Astrocyte (in vitro differentiated cells and primary cell): ENCODE measurements around the gene PDLIM1.

Source experiments
- EZH2 ChIP-seq: IDR thresholded peaks from 2 replicates; pipeline ENCODE4 v1.6.1; 2012; ENCODE audit warnings: mild to moderate bottlenecking, low read length, inconsistent platforms; ENCODE audit not compliant: insufficient read depth
- TF ChIP-seq, protein P1 (sequence below): IDR thresholded peaks from 2 replicates; pipeline ENCODE4 v1.5.1; 2011; ENCODE audit warnings: low read depth, mild to moderate bottlenecking, inconsistent platforms, low read length, moderate library complexity; ENCODE audit not compliant: insufficient read depth

DNA sequence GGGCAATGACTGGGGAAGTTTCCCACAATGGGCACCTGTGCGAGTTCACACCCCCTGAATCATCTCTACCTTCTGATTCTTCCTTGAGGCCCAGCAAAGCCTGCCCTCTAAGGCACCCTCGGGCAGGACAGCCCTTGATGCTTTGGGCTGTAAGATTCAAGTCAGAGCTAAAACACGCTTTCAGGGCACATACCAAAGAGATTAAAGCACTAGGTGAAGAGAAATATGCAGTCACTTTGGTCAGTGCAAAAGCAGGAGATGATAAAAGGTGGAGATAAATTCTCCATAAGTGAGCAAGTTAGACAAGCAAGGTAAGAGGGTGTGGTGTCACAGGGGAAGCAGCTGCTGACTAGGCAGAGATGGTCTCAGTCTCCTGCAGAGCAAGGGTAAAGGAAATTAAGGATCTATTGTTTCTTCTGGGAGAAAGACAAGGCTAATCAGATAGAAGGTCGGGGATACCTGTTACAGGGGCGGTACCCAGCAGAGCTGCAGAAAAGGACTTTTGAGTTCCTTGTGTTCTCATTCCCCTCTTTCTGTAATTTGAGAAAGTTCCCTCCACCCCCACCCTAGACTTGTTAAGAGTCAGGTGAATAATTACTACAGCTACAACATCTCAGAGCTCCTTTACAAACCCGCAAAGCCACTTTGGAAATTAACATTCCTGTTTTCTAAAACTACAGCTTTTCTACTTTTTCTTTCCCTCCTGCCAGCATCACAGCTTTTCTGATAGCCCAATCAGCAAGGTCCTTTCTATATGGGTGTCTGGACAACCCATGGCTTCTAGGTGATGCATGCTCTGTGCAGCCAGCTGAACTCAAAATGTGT is 26.4 kb downstream of the PDLIM1 start:
- TF ChIP-seq, protein P1, sequence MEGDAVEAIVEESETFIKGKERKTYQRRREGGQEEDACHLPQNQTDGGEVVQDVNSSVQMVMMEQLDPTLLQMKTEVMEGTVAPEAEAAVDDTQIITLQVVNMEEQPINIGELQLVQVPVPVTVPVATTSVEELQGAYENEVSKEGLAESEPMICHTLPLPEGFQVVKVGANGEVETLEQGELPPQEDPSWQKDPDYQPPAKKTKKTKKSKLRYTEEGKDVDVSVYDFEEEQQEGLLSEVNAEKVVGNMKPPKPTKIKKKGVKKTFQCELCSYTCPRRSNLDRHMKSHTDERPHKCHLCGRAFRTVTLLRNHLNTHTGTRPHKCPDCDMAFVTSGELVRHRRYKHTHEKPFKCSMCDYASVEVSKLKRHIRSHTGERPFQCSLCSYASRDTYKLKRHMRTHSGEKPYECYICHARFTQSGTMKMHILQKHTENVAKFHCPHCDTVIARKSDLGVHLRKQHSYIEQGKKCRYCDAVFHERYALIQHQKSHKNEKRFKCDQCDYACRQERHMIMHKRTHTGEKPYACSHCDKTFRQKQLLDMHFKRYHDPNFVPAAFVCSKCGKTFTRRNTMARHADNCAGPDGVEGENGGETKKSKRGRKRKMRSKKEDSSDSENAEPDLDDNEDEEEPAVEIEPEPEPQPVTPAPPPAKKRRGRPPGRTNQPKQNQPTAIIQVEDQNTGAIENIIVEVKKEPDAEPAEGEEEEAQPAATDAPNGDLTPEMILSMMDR: no peak
- TF ChIP-seq EZH2: no peak
